ENCODE data around the gene TPRG1. TPM values are rescaled to one million over a fixed set of nuclear protein-coding genes. Genes with fewer than 3 reads are reported as not detected.

The TPRG1 gene
- polyA plus RNA-seq, 1 experiment, result 0.42 TPM

GRCh38 chr3:189262746-189263145 lies 91.0 kb downstream of the TPRG1 start:
- Histone ChIP-seq H3K9me3 (ENCODE audit: control insufficient read depth, insufficient read depth, low read length) (no peaks in the 10 kb centered on the region), H3K27me3 (ENCODE audit: control insufficient read depth, insufficient read depth, low read length) (peaks cover 4% of the 10 kb centered on the region), H3K4me3 (ENCODE audit: low read depth, low read length) (no peak overlapping the region), H3K27ac (ENCODE audit: low read depth, low read length) (no peak overlapping the region)
- TF ChIP-seq CTCF (IDR thresholded peaks at IDR 0.05; ENCODE audit: low read depth, low read length), result no peak
- ChIA-PET POLR2A (no interaction called here), CTCF (interaction anchor here (2.0 kb wide), 1 partner anchor 686 kb away, joined by 5 read pairs; no protein-coding TSS in a partner anchor)
- DNase-seq (ENCODE audit: low read depth, low spot score), result no peak

- CTCF ChIA-PET, result interaction anchor here (0.8 to 6.7 kb wide), 5 partner anchors 9 to 691 kb away, joined by 3 to 126 read pairs (median 5); no protein-coding TSS in a partner anchor
- Histone ChIP-seq H3K9me3 (ENCODE audit: control insufficient read depth, insufficient read depth, low read length) (no peaks in the 10 kb centered on the region), H3K4me3 (ENCODE audit: low read depth, low read length) (no peak overlapping the region), H3K27ac (ENCODE audit: low read depth, low read length) (no peak overlapping the region), H3K27me3 (ENCODE audit: control insufficient read depth, insufficient read depth, low read length) (no peaks in the 10 kb centered on the region)
- peak; percentile 33 for TF ChIP-seq CTCF (IDR thresholded peaks at IDR 0.05; ENCODE audit: low read depth, low read length)
- DNase-seq (ENCODE audit: low read depth, low spot score), result no peak
- POLR2A ChIA-PET, result no interaction called here
Observed at GRCh38 chr3:189267981-189268613, 96.3 kb downstream of the TPRG1 start.

DNA sequence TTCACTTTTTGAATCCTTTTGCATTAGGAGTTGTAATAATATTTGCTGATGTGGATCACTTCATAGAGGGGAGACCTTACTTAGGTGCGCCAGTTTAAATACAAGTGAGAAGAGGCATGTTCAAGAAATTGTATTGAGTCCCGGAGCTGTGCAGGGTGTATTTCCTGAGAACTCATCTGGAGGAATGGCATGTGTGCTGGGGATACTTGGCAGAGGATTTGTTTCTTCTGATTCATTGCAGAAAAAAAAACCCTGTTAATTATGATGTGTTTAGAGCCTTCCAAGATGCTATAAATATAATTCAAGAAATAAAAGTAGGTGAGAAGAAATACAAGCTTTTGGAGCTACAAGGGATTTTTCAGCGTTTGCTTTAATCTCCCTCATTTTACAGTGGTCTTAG lies 97.6 kb downstream of the TPRG1 start:
- DNase-seq (ENCODE audit: low read depth, low spot score), result no peak
- Histone ChIP-seq H3K27ac (ENCODE audit: low read depth, low read length) (no peak overlapping the region), H3K4me3 (ENCODE audit: low read depth, low read length) (no peak overlapping the region), H3K27me3 (ENCODE audit: control insufficient read depth, insufficient read depth, low read length) (no peaks in the 10 kb centered on the region), H3K9me3 (ENCODE audit: control insufficient read depth, insufficient read depth, low read length) (no peaks in the 10 kb centered on the region)
- POLR2A ChIA-PET, result no interaction called here
- no peak for TF ChIP-seq CTCF (IDR thresholded peaks at IDR 0.05; ENCODE audit: low read depth, low read length)
- CTCF ChIA-PET, result interaction anchor here (0.6 to 6.7 kb wide), 22 partner anchors 12 to 1672 kb away, joined by 3 to 126 read pairs (median 5); no protein-coding TSS in a partner anchor

- no peaks in the 10 kb centered on the region for H3K9me3 ChIP-seq (ENCODE audit: control insufficient read depth, insufficient read depth, low read length)
- ChIA-PET CTCF (interaction anchor here (0.6 to 6.7 kb wide), 15 partner anchors 11 to 1673 kb away, joined by 3 to 126 read pairs (median 5); no protein-coding TSS in a partner anchor), POLR2A (no interaction called here)
- DNase-seq (ENCODE audit: low read depth, low spot score), result peak; percentile 48
- H3K27ac ChIP-seq (ENCODE audit: low read depth, low read length), result no peak overlapping the region
- TF ChIP-seq CTCF (IDR thresholded peaks at IDR 0.05; ENCODE audit: low read depth, low read length), result peak; percentile 80
- H3K4me3 ChIP-seq (ENCODE audit: low read depth, low read length), result no peak overlapping the region
- no peaks in the 10 kb centered on the region for H3K27me3 ChIP-seq (ENCODE audit: control insufficient read depth, insufficient read depth, low read length)
Observed at GRCh38 chr3:189270248-189270832, 98.6 kb downstream of the TPRG1 start.

DNA sequence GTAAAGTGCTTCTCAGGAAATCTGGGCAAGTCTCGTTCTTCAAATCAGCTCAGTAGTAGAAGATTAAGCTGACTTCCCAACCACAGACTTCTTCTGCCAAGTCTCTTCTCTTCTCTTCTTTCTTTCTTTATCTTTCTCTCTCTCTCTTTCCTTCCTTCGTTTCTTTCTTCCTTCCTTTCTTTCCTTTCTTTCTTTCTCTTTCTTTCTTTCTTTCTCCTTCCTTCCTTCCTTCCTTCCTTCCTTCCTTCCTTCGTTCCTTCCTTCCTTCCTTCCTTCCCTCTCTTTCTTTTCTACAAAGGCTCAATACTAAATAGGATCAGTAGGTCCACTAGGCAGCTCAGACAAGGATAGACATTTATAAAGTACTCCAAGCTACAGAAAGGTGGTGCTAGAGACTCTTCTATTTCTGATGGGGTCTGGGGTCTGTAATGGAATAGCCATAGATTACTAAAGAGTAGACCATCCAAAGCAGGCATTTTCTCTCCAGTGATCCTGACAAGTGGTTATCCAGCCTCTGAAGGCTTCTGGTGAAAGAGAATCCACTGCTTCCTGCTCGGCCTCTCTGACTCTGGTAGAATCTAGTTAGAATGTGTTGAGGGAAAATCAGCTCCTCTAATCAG lies 100.8 kb downstream of the TPRG1 start:
- CTCF ChIA-PET, result interaction anchor here (0.7 to 6.7 kb wide), 4 partner anchors 36 to 676 kb away, joined by 3 to 126 read pairs (median 4); no protein-coding TSS in a partner anchor

More for the DNA sequence above, 100.8 kb downstream of the TPRG1 start:
- no peak for DNase-seq (ENCODE audit: low read depth, low spot score)
- peak; percentile 35 for TF ChIP-seq CTCF (IDR thresholded peaks at IDR 0.05; ENCODE audit: low read depth, low read length)
- POLR2A ChIA-PET, result no interaction called here
- H3K27ac ChIP-seq (ENCODE audit: low read depth, low read length), result no peak overlapping the region
- no peaks in the 10 kb centered on the region for H3K9me3 ChIP-seq (ENCODE audit: control insufficient read depth, insufficient read depth, low read length)
- no peak overlapping the region for H3K4me3 ChIP-seq (ENCODE audit: low read depth, low read length)
- H3K27me3 ChIP-seq (ENCODE audit: control insufficient read depth, insufficient read depth, low read length), result no peaks in the 10 kb centered on the region

All from AG04450 (cell line).